Ishikawa (cell line): ENCODE measurements around the gene JMJD1C.

Experiments used
- CEBPB ChIP-seq: IDR thresholded peaks from 2 replicates; pipeline ENCODE4 v1.6.1; 2012
- CREB1 ChIP-seq: IDR thresholded peaks from 2 replicates; pipeline ENCODE4 v1.6.1; 2012; ENCODE audit warnings: low read depth
- EGR1 ChIP-seq: IDR thresholded peaks from 2 replicates; pipeline ENCODE4 v1.6.1; 2012
- EP300 ChIP-seq: IDR thresholded peaks from 2 replicates; pipeline ENCODE4 v1.6.1; 2012; ENCODE audit warnings: borderline replicate concordance
- FOXM1 ChIP-seq: IDR thresholded peaks from 2 replicates; pipeline ENCODE4 v1.6.1; 2012; ENCODE audit warnings: low read depth, borderline replicate concordance
- NFIC ChIP-seq: IDR thresholded peaks from 2 replicates; pipeline ENCODE4 v1.6.1; 2012
- RAD21 ChIP-seq: IDR thresholded peaks from 2 replicates; pipeline ENCODE4 v1.6.1; 2012; ENCODE audit warnings: low read depth
- TAF1 ChIP-seq: IDR thresholded peaks from 2 replicates; pipeline ENCODE4 v1.6.1; 2012; ENCODE audit warnings: low read depth, mild to moderate bottlenecking
- TCF12 ChIP-seq: IDR thresholded peaks from 2 replicates; pipeline ENCODE4 v1.6.1; 2012; ENCODE audit warnings: low read depth
- TEAD4 ChIP-seq: IDR thresholded peaks from 2 replicates; pipeline ENCODE4 v1.6.1; 2012
- YY1 ChIP-seq: IDR thresholded peaks from 2 replicates; pipeline ENCODE4 v1.6.1; 2012; ENCODE audit warnings: low read depth
- ZBTB7A ChIP-seq: IDR thresholded peaks from 2 replicates; pipeline ENCODE4 v1.6.1; 2012; ENCODE audit warnings: low read depth
- TF ChIP-seq, protein P1 (sequence below): IDR thresholded peaks from 2 replicates; pipeline ENCODE4 v1.6.1; 2012
- TF ChIP-seq, protein P2 (sequence below): IDR thresholded peaks from 2 replicates; pipeline ENCODE4 v1.6.1; 2012; ENCODE audit warnings: low read depth, mild to moderate bottlenecking
- TF ChIP-seq, protein P3 (sequence below): IDR thresholded peaks from 2 replicates; pipeline ENCODE4 v1.6.1; 2012

JMJD1C gene

DNA sequence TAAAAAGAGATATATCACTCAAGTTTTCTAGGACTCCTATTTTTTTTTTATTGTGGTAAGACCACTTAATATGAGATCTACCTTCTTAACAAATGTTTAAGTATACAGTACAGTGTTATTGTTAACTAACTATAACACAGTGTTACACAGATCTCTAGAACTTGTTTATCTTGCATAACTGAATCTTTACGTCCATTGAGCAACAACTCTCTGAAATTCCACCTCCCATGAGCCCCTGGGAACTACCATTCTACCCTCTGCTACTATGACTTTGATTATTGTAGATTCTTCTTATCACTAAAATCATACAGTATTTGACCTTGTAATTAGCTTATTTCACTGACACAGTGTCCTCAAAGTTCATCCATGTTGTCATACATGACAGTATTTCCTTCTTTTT, 32.9 kb upstream of the JMJD1C start:
- TF ChIP-seq, protein P1, sequence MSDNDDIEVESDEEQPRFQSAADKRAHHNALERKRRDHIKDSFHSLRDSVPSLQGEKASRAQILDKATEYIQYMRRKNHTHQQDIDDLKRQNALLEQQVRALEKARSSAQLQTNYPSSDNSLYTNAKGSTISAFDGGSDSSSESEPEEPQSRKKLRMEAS: no peak
- TF ChIP-seq TAF1: no peak
- TF ChIP-seq NFIC: no peak
- no peak for TF ChIP-seq RAD21
- TF ChIP-seq EP300: no peak
- TF ChIP-seq ZBTB7A: no peak
- TF ChIP-seq TCF12: no peak
- no peak for TF ChIP-seq EGR1
- TF ChIP-seq, protein P2, sequence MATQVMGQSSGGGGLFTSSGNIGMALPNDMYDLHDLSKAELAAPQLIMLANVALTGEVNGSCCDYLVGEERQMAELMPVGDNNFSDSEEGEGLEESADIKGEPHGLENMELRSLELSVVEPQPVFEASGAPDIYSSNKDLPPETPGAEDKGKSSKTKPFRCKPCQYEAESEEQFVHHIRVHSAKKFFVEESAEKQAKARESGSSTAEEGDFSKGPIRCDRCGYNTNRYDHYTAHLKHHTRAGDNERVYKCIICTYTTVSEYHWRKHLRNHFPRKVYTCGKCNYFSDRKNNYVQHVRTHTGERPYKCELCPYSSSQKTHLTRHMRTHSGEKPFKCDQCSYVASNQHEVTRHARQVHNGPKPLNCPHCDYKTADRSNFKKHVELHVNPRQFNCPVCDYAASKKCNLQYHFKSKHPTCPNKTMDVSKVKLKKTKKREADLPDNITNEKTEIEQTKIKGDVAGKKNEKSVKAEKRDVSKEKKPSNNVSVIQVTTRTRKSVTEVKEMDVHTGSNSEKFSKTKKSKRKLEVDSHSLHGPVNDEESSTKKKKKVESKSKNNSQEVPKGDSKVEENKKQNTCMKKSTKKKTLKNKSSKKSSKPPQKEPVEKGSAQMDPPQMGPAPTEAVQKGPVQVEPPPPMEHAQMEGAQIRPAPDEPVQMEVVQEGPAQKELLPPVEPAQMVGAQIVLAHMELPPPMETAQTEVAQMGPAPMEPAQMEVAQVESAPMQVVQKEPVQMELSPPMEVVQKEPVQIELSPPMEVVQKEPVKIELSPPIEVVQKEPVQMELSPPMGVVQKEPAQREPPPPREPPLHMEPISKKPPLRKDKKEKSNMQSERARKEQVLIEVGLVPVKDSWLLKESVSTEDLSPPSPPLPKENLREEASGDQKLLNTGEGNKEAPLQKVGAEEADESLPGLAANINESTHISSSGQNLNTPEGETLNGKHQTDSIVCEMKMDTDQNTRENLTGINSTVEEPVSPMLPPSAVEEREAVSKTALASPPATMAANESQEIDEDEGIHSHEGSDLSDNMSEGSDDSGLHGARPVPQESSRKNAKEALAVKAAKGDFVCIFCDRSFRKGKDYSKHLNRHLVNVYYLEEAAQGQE: no peak
- TF ChIP-seq YY1: no peak

DNA sequence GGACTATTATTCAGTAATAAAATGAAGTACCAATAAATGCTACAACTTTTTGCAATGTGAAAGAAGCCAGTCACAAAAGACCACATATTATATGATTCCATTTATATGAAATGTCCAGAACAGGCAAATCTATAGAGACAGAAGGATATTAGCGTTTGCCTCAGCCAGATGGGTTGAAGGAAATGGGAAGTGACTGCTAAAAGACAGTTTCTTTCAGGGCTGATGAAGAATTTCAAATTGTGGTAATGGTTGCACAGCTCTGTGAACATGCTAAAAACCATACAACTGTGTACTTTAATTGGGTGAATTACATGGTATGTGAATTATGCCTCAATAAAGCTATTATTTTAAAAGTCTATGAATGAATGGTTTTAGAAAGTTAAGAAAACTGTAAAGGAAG, 31.5 kb upstream of the JMJD1C start:
- TF ChIP-seq TEAD4 (no peak), FOXM1 (no peak), EP300 (no peak), CREB1 (no peak), YY1 (no peak), NFIC (no peak), CEBPB (no peak), TCF12 (no peak), RAD21 (no peak), ZBTB7A (no peak), TAF1 (no peak), EGR1 (no peak)
- TF ChIP-seq, protein P3, sequence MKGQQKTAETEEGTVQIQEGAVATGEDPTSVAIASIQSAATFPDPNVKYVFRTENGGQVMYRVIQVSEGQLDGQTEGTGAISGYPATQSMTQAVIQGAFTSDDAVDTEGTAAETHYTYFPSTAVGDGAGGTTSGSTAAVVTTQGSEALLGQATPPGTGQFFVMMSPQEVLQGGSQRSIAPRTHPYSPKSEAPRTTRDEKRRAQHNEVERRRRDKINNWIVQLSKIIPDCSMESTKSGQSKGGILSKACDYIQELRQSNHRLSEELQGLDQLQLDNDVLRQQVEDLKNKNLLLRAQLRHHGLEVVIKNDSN: no peak
- TF ChIP-seq, protein P2: no peak
- TF ChIP-seq, protein P1: no peak

DNA sequence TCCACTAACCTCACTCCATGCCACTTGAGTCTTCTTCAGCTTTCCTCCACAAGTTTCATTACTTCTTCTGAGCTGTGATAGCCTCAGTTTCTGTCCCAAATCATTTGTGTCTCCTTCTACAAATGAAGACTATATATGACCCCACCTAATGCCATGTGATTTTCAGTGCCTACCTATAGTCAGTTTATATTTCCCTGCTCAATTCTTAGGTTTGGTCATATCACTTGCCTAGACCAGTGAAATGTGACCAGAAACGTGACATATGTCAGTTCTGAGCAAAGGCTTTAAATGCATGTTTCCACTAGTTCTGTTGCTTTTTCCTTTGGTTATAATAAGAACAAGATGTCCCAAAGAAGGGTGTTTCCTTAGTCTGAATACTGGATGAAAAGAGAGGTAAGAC, 30.8 kb upstream of the JMJD1C start:
- TF ChIP-seq TCF12: no peak
- TF ChIP-seq CEBPB: no peak
- TF ChIP-seq RAD21: no peak
- no peak for TF ChIP-seq TEAD4
- TF ChIP-seq ZBTB7A: no peak
- TF ChIP-seq FOXM1: no peak
- TF ChIP-seq, protein P3: no peak

DNA sequence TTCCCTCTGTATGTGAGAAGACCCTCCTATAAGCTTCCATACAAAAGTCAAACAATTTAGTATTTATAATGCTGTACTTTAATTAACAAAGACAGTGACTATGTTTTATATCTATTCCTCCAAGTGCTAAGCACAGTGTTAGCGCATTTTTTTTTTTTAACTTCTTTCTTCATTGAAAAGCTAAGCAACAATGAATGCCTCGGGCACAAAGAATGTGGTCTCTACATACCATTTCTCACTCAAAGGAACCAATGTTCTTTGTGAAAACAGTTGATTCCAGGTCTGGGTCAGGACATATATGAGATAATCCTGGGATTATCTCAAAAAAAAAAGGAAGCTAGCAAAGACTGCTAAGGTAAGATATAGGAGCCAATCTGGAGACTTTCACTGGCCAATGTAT, 29.2 kb upstream of the JMJD1C start:
- TF ChIP-seq CREB1 (no peak), CEBPB (no peak), TEAD4 (no peak), EGR1 (no peak), FOXM1 (no peak), YY1 (no peak), EP300 (no peak), RAD21 (no peak), NFIC (no peak), ZBTB7A (no peak), TAF1 (no peak), TCF12 (no peak)
- TF ChIP-seq, protein P3: no peak
- TF ChIP-seq, protein P2: no peak
- TF ChIP-seq, protein P1: no peak
